H1 (cell line): ENCODE measurements around the gene TLL2. TPM values are rescaled to one million over a fixed set of nuclear protein-coding genes. Genes with fewer than 3 reads are reported as not detected.

ENCODE experiments used
- CTCF ChIA-PET: fragments of 300-600 bp; sonication (Branson Sonifier 250); formaldehyde crosslinking; loops from one replicate; lab custom pipeline; 2021; ENCODE audit not compliant: partially characterized antibody; lab: Charles Lee
- POLR2A ChIA-PET: fragments of 300-600 bp; sonication (Branson Sonifier 250); formaldehyde crosslinking; loops from one replicate; lab custom pipeline; 2021; ENCODE audit warnings: inconsistent platforms; ENCODE audit not compliant: partially characterized antibody; lab: Charles Lee
- DNase-seq, 2 experiments: peaks; one replicate each; pipeline versions ENCODE4 v3.0.0 to v3.0.0-alpha.2; 2010 to 2022; ENCODE audit warnings: low spot score in 2 of 2, low read depth in 1 of 2, mixed read lengths in 1 of 2
- FAIRE-seq: peaks from 2 replicates; lab custom pipeline; 2011; peaks lifted over from hg19 to GRCh38; lab: Jason Lieb, UNC
- H2AFZ ChIP-seq: 2 replicates; pipeline ENCODE4 v1.8.1; 2012; ENCODE audit warnings: low read length, inconsistent platforms
- H2AK5ac ChIP-seq: 2 replicates; pipeline ENCODE4 v1.6.1; 2013; ENCODE audit warnings: low read depth, low read length
- H2BK120ac ChIP-seq: replicated peaks from 2 replicates; pipeline ENCODE3; 2013; ENCODE audit warnings: low read depth, low read length, inconsistent platforms
- H2BK12ac ChIP-seq: 2 replicates; pipeline ENCODE4 v1.6.1; 2013; ENCODE audit warnings: low read depth, low read length
- H2BK15ac ChIP-seq: 2 replicates; pipeline ENCODE4 v1.6.1; 2013; ENCODE audit warnings: low read length
- H2BK20ac ChIP-seq: 2 replicates; pipeline ENCODE4 v1.6.1; 2013; ENCODE audit warnings: low read length
- H2BK5ac ChIP-seq: 2 replicates; pipeline ENCODE4 v1.6.1; 2013; ENCODE audit warnings: low read depth, low read length
- H3K14ac ChIP-seq: 2 replicates; pipeline ENCODE4 v1.6.1; 2013; ENCODE audit warnings: inconsistent platforms; ENCODE audit not compliant: insufficient read length
- H3K18ac ChIP-seq: 2 replicates; pipeline ENCODE4 v1.6.1; 2013; ENCODE audit warnings: low read length; ENCODE audit errors: extremely low read depth
- H3K23ac ChIP-seq: 2 replicates; pipeline ENCODE4 v1.6.1; 2013; ENCODE audit warnings: inconsistent platforms; ENCODE audit not compliant: insufficient read length
- H3K23me2 ChIP-seq: 2 replicates; pipeline ENCODE4 v1.6.1; 2013; ENCODE audit warnings: low read depth, low read length
- H3K27ac ChIP-seq: 2 replicates; pipeline ENCODE4 v1.6.1; 2011; ENCODE audit warnings: low read depth, low read length, inconsistent platforms
- H3K27me3 ChIP-seq, 4 experiments: replicated peaks in 1 of 4; 1 replicate in 1 of 4; 2 replicates in 3 of 4; pipeline versions ENCODE4 v1.6.1 to v1.8.1; 2011 to 2013; ENCODE audit warnings: low read length in 3 of 4, mild to moderate bottlenecking in 3 of 4, inconsistent platforms in 2 of 4, mixed read lengths in 2 of 4, moderate library complexity in 1 of 4; ENCODE audit not compliant: control insufficient read depth in 3 of 4, insufficient read depth in 3 of 4; ENCODE audit errors: extremely low read depth in 1 of 4
- H3K36me3 ChIP-seq, 4 experiments: 2 replicates each; pipeline versions ENCODE4 v1.6.1 to v1.8.1; 2011 to 2013; ENCODE audit warnings: mild to moderate bottlenecking in 4 of 4, low read length in 3 of 4, moderate library complexity in 2 of 4, control low read depth in 1 of 4, inconsistent platforms in 1 of 4; ENCODE audit not compliant: insufficient read depth in 4 of 4, control insufficient read depth in 2 of 4
- H3K4ac ChIP-seq: replicated peaks from 2 replicates; pipeline ENCODE3; 2013; ENCODE audit warnings: low read length, low read depth, mixed read lengths, inconsistent platforms; ENCODE audit not compliant: insufficient read length
- H3K4me1 ChIP-seq, 4 experiments: replicated peaks in 1 of 4; 1 replicate in 1 of 4; 2 replicates in 3 of 4; pipeline versions ENCODE4 v1.6.1 to v1.8.1; 2011 to 2013; ENCODE audit warnings: low read length in 3 of 4, inconsistent platforms in 2 of 4, mixed read lengths in 1 of 4; ENCODE audit not compliant: insufficient read depth in 4 of 4, control insufficient read depth in 3 of 4
- H3K4me2 ChIP-seq, 2 experiments: 2 replicates each; pipeline versions ENCODE4 v1.6.1 to v1.8.1; 2011 to 2013; ENCODE audit warnings: low read depth in 2 of 2, low read length in 2 of 2, control low read depth in 1 of 2, inconsistent platforms in 1 of 2, mild to moderate bottlenecking in 1 of 2; ENCODE audit not compliant: insufficient read depth in 1 of 2
- H3K4me3 ChIP-seq, 4 experiments: fragments of 200-600, 300-600 bp in 1 of 4; sonication (generic), shearing (Covaris generic), sonication (Bioruptor Twin) in 1 of 4; 2 replicates each; pipeline versions ENCODE4 v1.5.1 to v1.8.1; 2011 to 2016; ENCODE audit warnings: low read length in 4 of 4, low read depth in 3 of 4, control low read depth in 2 of 4, inconsistent platforms in 2 of 4, mild to moderate bottlenecking in 2 of 4, mixed read lengths in 1 of 4, moderate library complexity in 1 of 4; ENCODE audit not compliant: insufficient read depth in 2 of 4; ENCODE audit errors: extremely low read depth in 1 of 4
- H3K56ac ChIP-seq: replicated peaks from 2 replicates; pipeline ENCODE3; 2013; ENCODE audit warnings: low read depth, mild to moderate bottlenecking, mixed read lengths, low read length, inconsistent platforms; ENCODE audit not compliant: insufficient read length
- H3K79me1 ChIP-seq: 2 replicates; pipeline ENCODE4 v1.6.1; 2013; ENCODE audit warnings: low read depth, low read length, control low read depth
- H3K79me2 ChIP-seq, 2 experiments: 2 replicates each; pipeline versions ENCODE4 v1.6.1 to v1.8.1; 2012 to 2013; ENCODE audit warnings: low read length in 2 of 2, mild to moderate bottlenecking in 2 of 2, inconsistent platforms in 1 of 2; ENCODE audit not compliant: insufficient read depth in 2 of 2, control insufficient read depth in 1 of 2
- H3K9ac ChIP-seq, 4 experiments: replicated peaks in 1 of 4; 1 replicate in 1 of 4; 2 replicates in 3 of 4; pipeline versions ENCODE4 v1.6.1 to v1.8.1; 2011 to 2013; ENCODE audit warnings: low read depth in 3 of 4, low read length in 3 of 4, control low read depth in 2 of 4, mild to moderate bottlenecking in 2 of 4, moderate library complexity in 2 of 4, inconsistent platforms in 1 of 4; ENCODE audit errors: extremely low read depth in 1 of 4
- H3K9me3 ChIP-seq, 2 experiments: 2 replicates each; pipeline versions ENCODE4 v1.6.1 to v1.8.1; 2012 to 2013; ENCODE audit warnings: mild to moderate bottlenecking in 2 of 2, moderate library complexity in 2 of 2, control low read depth in 1 of 2, inconsistent platforms in 1 of 2, low read depth in 1 of 2, low read length in 1 of 2, mixed read lengths in 1 of 2; ENCODE audit not compliant: insufficient read depth in 2 of 2
- H4K20me1 ChIP-seq, 2 experiments: replicated peaks in 1 of 2; 2 replicates each; pipeline versions ENCODE3 to v1.8.1; 2011 to 2013; ENCODE audit warnings: inconsistent platforms in 2 of 2, low read length in 2 of 2, mild to moderate bottlenecking in 1 of 2; ENCODE audit not compliant: insufficient read depth in 2 of 2, control insufficient read depth in 1 of 2
- H4K5ac ChIP-seq: 2 replicates; pipeline ENCODE4 v1.6.1; 2013; ENCODE audit warnings: low read length, low read depth, mixed read lengths, inconsistent platforms; ENCODE audit not compliant: insufficient read length
- H4K8ac ChIP-seq: 2 replicates; pipeline ENCODE4 v1.8.0; 2013; ENCODE audit warnings: mild to moderate bottlenecking, moderate library complexity, low read length, inconsistent platforms; ENCODE audit not compliant: insufficient read depth; ENCODE audit errors: extremely low read depth
- H4K91ac ChIP-seq: replicated peaks from 2 replicates; pipeline ENCODE3; 2013; ENCODE audit warnings: low read length, mixed read lengths, inconsistent platforms; ENCODE audit not compliant: insufficient read length
- BACH1 ChIP-seq: IDR thresholded peaks from 2 replicates; pipeline ENCODE4 v1.6.1; 2012; ENCODE audit warnings: low read length, improper control_type of control experiment
- CHD2 ChIP-seq: IDR thresholded peaks from 2 replicates; pipeline ENCODE4 v1.6.1; 2012; ENCODE audit warnings: low read length, improper control_type of control experiment
- NRF1 ChIP-seq: IDR thresholded peaks from 2 replicates; pipeline ENCODE4 v1.6.1; 2011; ENCODE audit warnings: mild to moderate bottlenecking, low read depth, low read length, improper control_type of control experiment
- POU5F1 ChIP-seq: IDR thresholded peaks from 2 replicates; pipeline ENCODE4 v1.6.1; 2011; ENCODE audit warnings: low read depth, mild to moderate bottlenecking, low read length, moderate library complexity
- RFX5 ChIP-seq: IDR thresholded peaks from 2 replicates; pipeline ENCODE4 v1.6.1; 2011; ENCODE audit warnings: low read depth, low read length, improper control_type of control experiment, borderline replicate concordance
- SP4 ChIP-seq: IDR thresholded peaks from 2 replicates; pipeline ENCODE4 v1.6.1; 2012; ENCODE audit warnings: low read length, inconsistent platforms
- TAF7 ChIP-seq: optimal IDR thresholded peaks from 2 replicates; pipeline ENCODE3; 2011; ENCODE audit warnings: low read depth, mild to moderate bottlenecking, inconsistent platforms, low read length, moderate library complexity, borderline replicate concordance
- WGBS, 2 experiments: shearing (Covaris generic) in 1 of 2; methylation state at CpG; one replicate each; pipeline versions ENCODE4 v1.1.6 to v1.1.7; 2013 to 2015; ENCODE audit warnings: low lambda C conversion rate in 2 of 2, mixed read lengths in 2 of 2, inconsistent platforms in 1 of 2, low coverage in 1 of 2, missing lambda C conversion rate in 1 of 2; ENCODE audit not compliant: insufficient replicate concordance in 2 of 2, insufficient coverage in 1 of 2, insufficient read length in 1 of 2; ENCODE audit errors: extremely low coverage in 1 of 2, missing lambda C conversion rate in 1 of 2; 5-methylcytosine and 5-hydroxymethylcytosine counted together
- polyA plus RNA-seq, 7 experiments: library from polyadenylated mRNA; depleted of rRNA in 3 of 7; stranded (reverse) in 5 of 7; unstranded in 2 of 7; fragments of >200 nt in 5 of 7; fragments of 200-250 nt in 2 of 7; gene quantifications; 1 replicate in 5 of 7; 2 replicates in 1 of 7; 4 replicates in 1 of 7; pipeline versions ENCODE4 v1.2.1 to v1.2.3, GENCODE V29; 2011 to 2013; ENCODE audit warnings: missing spikeins in 2 of 7, mixed read lengths in 2 of 7
- total RNA-seq: library from RNA; stranded (reverse); fragmentation: NEBNext Ultra II Directional; extraction: Animal tissue kit (Norgen Biotek cat#: 25700); gene quantifications from 2 replicates; pipeline ENCODE4 v1.2.1, GENCODE V29; 2021

The TLL2 gene
- total and polyA plus RNA-seq, 2 of the 8 experiments (the other 6 are each of a cell fraction or from before 2014, with no cell fraction given), result 2.4 to 3.2 TPM

DNA sequence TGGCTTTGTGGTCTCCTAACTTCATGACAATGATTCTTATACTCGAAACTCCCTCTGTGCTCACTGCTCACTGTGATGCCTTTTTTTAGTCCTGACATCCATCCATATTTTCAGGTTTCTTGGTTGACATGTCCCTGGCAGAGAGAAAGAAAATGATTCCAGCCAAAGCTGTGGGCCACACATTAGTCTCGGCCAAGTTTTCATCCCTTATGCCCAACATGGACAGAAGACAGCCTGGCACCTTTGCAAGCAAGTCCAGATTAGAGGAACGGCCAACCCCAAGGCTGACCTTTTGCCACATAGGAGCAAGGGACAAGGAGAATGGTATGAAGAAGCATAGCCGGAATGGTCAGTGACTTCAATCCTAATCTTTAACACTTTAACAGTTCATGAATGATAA lies 146.3 kb downstream of the TLL2 start:
- FAIRE-seq, result no peak

More for the DNA sequence above, 146.3 kb downstream of the TLL2 start:
- H3K79me2 ChIP-seq, result no peaks in the 10 kb centered on the region
- no peaks in the 10 kb centered on the region for H3K36me3 ChIP-seq
- no peaks in the 10 kb centered on the region for H3K9me3 ChIP-seq
- no peak overlapping the region for H4K91ac ChIP-seq
- no peak overlapping the region for H3K27ac ChIP-seq
- WGBS, 2 experiments, result 94% methylated on average over 4 of the region's 4 CpGs; no CpG with 5 or more reads in 1 of the 2 experiments
- H2BK20ac ChIP-seq, result no peak overlapping the region
- POLR2A ChIA-PET, result interaction anchor here (1.1 kb wide), 1 partner anchor 100 kb away, joined by 3 read pairs; no protein-coding TSS in a partner anchor
- no peak overlapping the region for H3K14ac ChIP-seq
- no peak overlapping the region for H2AK5ac ChIP-seq
- H3K56ac ChIP-seq, result no peak overlapping the region
- H3K4ac ChIP-seq, result no peak overlapping the region
- H2BK120ac ChIP-seq, result no peak overlapping the region
- H3K9ac ChIP-seq, result no peak overlapping the region
- TF ChIP-seq RFX5 (no peak), TAF7 (no peak), BACH1 (no peak), POU5F1 (no peak), SP4 (no peak), NRF1 (no peak), CHD2 (no peak)
- TF ChIP-seq, all 59 proteins: peak for 0
- peaks cover 0 to 2% (median 0%) of the 10 kb centered on the region in 4 experiments; a peak in 3 of 7 replicates for H3K4me1 ChIP-seq
- H3K4me2 ChIP-seq, result no peak overlapping the region
- H2BK15ac ChIP-seq, result no peak overlapping the region
- H3K18ac ChIP-seq, result no peak overlapping the region
- no peak overlapping the region for H4K8ac ChIP-seq
- no peak for DNase-seq
- H3K79me1 ChIP-seq, result no peaks in the 10 kb centered on the region
- no peak overlapping the region for H4K5ac ChIP-seq
- no peaks in the 10 kb centered on the region for H4K20me1 ChIP-seq
- CTCF ChIA-PET, result interaction anchor here (1.8 to 11.4 kb wide), 4 partner anchors 8 to 35 kb away, joined by 5 to 197 read pairs (median 26); no protein-coding TSS in a partner anchor
- H3K23me2 ChIP-seq, result no peaks in the 10 kb centered on the region
- no peak overlapping the region for H3K23ac ChIP-seq
- no peak overlapping the region for H3K4me3 ChIP-seq
- H2AFZ ChIP-seq, result no peak overlapping the region
- H2BK5ac ChIP-seq, result no peak overlapping the region
- no peaks in the 10 kb centered on the region; a peak in 1 of 7 replicates for H3K27me3 ChIP-seq
- no peak overlapping the region for H2BK12ac ChIP-seq
